NCI-H1436 treated with DMSO at 0.1 percent for 48 hours (cell line): ENCODE data around the gene ADAMTS3.

Experiments
- DNase-seq: peaks from one replicate; lab custom pipeline; 2025; lab: John Stamatoyannopoulos, UW

Gene ADAMTS3

GRCh38 chr4:72344418-72344817 lies 224.6 kb downstream of the ADAMTS3 start:
- no peak for DNase-seq

- no peak for DNase-seq
Observed at GRCh38 chr4:72341432-72341820, 227.6 kb downstream of the ADAMTS3 start.

- no peak for DNase-seq
Observed at GRCh38 chr4:72340803-72341431, 228.1 kb downstream of the ADAMTS3 start.

- no peak for DNase-seq
Observed at GRCh38 chr4:72338060-72338459, 231.0 kb downstream of the ADAMTS3 start.

DNA sequence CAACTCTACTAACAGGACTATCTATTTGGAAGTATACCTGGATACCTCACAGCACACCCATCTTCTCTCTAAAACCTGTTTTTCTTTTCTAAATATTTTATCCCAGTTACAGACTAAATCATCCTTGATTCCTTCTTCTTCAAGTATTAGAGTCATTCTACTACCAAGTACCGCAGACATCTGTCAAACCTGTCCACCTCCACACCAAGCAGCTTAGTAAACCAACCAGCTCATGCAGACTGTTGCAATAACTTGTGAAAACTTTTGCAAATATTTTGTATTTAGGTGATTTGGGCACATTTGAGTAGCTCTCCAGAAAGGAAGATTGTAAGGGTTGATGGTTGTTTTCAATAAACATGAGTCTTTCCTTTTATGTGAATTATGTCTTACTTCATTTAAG lies 238.6 kb downstream of the ADAMTS3 start:
- no peak for DNase-seq

GRCh38 chr4:72326692-72327632 lies 242.1 kb downstream of the ADAMTS3 start:
- no peak for DNase-seq

DNA sequence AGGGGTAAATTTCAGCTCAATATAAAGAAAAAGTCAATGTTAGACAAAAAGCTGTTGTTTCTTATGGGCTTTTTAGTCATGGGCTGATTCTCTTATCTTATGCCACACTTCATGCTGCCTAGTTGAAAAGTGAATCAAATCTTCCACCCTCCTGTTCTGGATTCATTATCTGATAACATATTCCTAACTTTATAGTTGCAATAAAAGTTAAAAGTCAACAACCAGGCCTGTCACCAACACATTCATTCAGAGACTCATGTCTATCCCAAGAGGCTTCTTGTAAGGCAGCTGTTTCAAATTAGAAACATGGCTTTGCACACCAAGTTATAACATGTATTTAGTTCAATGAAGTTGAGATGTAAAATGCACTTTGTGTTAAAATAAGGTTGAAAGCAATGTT lies 243.8 kb downstream of the ADAMTS3 start:
- DNase-seq, result no peak

DNA sequence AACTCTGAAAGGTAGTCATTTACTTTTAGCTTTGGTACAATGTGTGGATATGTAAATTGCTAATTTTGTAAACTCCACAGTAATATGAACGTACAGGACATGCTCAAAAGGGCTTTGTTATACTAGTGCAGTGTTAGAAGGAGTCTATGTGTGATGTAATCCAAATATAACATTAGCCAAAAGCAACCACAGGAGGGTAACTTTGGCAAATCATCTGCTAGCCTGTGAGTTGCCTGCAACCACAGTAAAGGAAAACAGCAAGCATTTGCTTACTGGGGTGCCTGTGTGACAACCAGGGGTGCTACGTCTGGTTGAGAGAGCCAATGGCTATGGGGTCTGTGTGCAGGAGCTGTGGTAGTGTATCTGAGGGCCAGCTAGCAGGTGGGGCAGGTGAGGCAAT lies 245.8 kb downstream of the ADAMTS3 start:
- DNase-seq, result no peak

DNA sequence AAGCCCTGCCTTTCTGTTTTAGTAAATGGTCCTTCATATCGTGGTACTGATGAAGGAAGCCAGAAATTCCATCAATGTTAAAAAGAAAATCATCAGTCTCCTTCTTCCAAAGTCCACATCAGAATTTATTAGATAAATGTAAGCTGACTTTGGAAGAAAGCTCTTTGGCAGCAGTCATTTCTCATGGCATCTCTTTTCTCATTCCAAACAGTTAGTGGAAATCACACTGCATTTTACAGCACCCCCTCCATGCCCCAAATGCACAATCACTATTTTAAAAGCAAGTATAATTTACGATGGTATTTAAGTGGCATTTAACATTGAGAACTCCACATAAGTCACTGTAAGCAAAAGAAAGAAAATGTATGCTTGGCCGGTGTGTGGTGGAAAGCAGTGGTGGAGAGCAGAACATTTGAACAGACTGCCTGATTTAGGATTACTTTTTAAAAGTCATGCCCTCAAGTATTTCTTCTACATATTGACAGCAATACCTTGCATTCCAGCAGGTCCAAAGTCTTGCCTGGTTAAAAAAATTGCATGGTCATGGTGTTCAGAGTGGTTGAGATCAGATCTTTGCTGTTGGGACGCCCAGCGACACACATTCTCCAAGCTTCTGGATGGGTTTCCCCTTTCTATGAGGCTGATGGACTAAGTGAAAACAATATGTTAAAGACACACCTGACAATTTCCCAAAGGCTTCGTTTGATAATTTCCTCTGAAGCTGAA lies 248.6 kb downstream of the ADAMTS3 start:
- DNase-seq, result no peak

- DNase-seq, result no peak
Observed at GRCh38 chr4:72319601-72320021, 249.4 kb downstream of the ADAMTS3 start.

GRCh38 chr4:72318421-72319170 lies 250.4 kb downstream of the ADAMTS3 start:
- DNase-seq, result no peak

DNA sequence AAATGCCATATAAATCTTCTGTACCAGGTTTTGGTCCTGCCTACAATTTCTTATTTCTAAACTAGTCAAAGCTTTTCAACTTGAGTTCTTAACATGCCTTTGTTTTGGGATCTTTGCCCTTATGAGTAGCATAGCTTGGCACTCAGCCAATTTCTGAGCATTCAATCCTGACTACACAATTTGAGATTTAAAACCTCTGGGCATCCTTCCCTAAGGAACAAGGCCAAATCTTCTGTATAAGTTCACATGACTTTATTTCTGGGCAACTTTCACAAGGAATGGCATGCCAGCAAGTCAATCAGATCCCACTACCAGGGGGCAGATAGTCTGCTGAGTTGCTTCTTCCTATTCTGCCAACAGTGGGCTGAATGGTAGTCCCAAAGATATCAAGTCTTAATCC lies 254.2 kb downstream of the ADAMTS3 start:
- DNase-seq, result no peak

DNA sequence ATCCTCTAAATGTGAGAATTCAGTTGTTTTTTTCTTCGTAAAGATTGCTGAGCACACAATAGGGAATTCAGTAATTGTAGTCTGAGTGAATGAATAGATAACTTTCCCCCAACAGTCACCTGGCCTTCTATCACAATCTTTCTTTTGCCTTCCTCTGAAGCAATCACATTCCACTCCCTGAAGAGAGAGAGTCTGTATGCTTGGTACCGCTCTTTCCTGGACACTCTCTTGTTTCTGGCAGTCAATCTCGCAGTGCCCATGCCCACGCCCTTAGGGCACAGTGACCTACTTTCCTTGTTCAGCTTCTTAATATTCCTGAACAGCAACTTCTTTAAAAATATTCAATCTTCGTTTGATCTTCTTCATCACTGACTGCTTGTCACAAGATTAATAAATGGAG lies 255.9 kb downstream of the ADAMTS3 start:
- DNase-seq, result no peak

DNA sequence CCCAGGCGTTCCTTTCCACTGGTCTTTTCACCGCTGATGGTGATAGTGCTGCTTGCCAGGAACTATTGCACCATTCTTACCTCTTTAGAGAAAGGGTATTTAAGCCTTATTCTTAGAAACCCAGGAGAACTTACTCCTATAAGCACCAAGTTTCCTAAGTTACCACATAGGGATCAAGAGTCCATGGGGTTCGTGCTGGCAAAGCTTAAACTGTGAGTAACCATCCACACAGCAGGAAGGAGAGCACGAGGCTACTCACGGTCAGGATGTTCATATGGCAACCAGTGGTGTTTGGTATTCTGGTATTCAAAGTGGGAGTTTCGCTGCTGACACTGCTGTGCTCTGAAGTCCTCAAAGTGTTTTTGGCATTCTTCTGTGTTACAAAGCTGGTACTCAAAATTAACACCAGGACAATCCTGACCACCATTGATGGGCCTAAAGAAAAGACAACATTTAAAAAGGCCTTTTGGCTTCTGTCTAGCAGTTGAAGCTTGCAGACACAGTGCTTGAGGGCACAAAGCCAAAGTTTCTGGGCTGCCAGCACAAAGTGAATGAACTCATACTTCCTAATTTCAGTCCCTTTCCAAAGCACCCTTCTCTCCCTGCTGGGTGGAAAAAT lies 256.9 kb downstream of the ADAMTS3 start:
- DNase-seq, result no peak

GRCh38 chr4:72311291-72311690 lies 257.7 kb downstream of the ADAMTS3 start:
- no peak for DNase-seq

DNA sequence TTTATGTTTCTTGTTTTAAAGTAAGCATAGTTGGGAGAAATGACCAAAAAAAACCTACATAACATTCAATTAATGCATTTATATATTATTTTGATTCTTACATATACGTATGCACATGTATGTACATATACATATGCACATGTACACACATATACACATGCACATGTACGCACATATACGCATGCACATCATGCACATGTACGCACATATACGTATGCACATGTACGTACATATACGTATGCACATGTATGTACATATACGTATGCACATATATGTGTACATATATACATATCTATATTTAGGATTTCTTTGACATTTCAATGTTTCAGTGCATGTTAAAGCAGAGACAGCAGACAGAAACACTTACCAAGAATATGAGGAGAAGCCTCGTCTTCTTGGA lies 263.4 kb downstream of the ADAMTS3 start:
- no peak for DNase-seq

GRCh38 chr4:72305080-72305479 lies 263.9 kb downstream of the ADAMTS3 start:
- DNase-seq, result no peak

- no peak for DNase-seq
Observed at GRCh38 chr4:72302981-72303704, 265.9 kb downstream of the ADAMTS3 start.

DNA sequence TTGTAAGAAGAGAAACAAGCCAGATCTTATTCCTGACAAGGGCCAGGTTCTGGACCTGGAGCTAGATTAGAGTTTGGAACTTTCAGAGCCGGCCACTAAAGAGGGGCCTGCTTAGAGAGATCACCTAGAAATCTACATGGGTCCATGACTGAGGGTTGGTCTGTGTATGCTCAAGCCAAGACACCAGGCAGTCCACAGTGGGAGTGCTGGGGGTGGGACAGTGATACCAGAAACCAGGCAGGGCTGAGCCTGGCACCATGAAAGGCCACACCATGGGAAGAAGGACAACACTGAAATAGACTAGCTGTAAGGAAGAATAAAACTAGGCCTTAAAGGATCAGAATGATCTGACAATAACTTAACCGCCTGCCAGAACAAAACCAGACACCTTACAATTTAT lies 267.3 kb downstream of the ADAMTS3 start:
- no peak for DNase-seq

DNA sequence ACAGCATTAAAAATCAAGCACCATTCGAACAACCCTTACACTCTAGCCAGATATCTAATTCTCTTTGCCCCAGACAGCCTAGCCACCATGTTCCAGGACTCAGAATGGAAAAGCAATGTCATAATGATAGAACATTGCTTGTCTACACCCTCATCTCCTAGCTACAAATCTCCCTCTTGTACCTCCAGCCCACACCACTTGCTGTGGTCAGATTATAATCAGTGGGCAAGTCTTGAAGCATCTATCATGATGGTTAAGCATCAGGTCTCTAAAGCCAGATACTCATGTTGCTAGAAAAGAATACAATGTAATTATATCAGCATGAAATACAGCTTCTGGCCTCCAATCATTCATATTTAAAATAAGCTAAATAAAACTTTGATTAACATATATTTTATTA lies 268.9 kb downstream of the ADAMTS3 start:
- no peak for DNase-seq
